ENCODE measurements around the gene AQP12B.
"Not testable (repeated sequence)": the region's sequence is repeated elsewhere in the genome, so short reads cannot be mapped to it uniquely, and the experiment has no call there.

Gene AQP12B, protein sequence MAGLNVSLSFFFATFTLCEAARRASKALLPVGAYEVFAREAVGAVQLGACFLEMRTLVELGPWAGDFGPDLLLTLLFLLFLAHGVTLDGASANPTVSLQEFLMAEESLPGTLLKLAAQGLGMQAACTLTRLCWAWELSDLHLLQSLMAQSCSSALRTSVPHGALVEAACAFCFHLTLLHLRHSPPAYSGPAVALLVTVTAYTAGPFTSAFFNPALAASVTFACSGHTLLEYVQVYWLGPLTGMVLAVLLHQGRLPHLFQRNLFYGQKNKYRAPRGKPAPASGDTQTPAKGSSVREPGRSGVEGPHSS

GRCh38 chr2:240682431-240683224, at the start of gene AQP12B:
Gene AQP12B, minus strand, starts transcription at chr2:240682885. Its CDS starts 48 bp downstream, at chr2:240682837.
- DNase-seq (ENCODE audit: low read depth) = not testable (repeated sequence)

DNA sequence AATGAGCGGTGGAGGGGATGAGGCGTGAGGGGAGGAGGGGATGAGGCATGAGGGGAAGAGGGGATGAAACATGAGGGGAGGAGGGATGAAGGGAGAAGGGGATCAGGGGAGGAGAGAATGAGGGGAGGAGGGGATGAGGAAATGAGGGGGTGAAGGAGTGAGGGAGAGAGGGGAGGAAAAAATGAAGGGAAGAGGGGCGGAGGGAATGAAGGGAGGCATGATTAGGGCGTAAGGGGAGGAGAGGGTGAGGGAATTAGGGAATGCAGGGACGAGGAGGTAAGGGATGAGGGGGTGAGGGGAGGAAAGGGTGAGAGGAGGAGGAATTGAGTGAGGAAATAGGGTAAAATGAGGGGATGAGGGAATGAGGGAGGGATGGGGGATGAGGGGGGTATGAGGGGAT, 49.5 kb upstream of the AQP12B start:
- DNase-seq (ENCODE audit: low read depth) = no peak

DNA sequence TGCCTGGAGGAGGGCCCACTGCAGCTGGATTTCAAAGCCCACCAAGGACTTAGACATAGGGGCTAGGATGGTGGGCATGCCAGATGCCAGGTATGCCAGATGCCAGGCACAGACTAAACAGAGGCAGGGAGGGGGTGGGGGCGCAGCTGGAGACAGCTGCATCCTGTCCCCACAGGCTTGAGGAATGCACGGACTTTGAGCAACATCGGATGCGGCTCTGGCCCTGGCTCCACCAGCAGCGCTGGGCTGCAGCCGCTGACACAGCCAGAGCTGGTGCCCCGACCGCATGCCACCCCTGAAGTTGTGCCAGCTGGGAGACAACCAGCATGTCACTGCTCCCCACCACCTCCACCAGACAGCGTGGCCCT, 48.5 kb upstream of the AQP12B start:
- no peak for DNase-seq (ENCODE audit: low read depth)

DNA sequence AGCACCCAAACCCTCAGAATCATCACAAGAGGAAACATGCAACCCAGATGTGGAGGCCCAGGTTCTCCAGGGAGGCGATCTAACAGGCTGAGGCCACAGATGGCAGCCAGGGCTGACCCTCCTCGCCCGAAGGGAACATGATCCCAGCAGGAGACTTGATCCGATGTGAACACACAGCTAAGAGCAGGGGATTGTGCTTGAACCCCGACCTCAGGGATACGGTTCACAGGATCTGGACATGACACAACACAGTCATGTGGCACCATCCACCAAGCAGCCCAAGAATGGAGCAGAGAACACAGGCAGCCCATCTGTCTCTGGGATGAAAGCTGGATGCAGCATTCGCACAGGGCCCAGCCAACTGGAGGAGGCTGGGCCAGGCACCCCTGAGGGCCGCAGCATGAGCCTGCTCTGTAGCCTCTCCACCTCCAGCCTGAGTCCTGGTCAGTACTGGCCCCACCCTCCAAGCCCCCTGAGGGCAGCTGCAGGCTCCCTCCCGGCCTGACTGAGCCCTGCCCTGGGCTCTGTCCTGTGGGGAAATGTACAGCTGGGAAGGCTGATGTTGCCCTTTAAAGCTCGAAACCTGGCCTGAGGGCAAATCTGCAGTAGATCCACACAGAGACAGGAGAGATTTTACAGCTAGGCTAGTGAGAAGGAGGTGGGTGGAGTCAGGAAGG, 48.0 kb upstream of the AQP12B start:
- no peak for DNase-seq (ENCODE audit: low read depth)

GRCh38 chr2:240728827-240729226, 46.1 kb upstream of the AQP12B start:
- no peak for DNase-seq (ENCODE audit: low read depth)

GRCh38 chr2:240728361-240728760, 45.7 kb upstream of the AQP12B start:
- no peak for DNase-seq (ENCODE audit: low read depth)

GRCh38 chr2:240727913-240728312, 45.2 kb upstream of the AQP12B start:
- no peak for DNase-seq (ENCODE audit: low read depth)

- no peak for DNase-seq (ENCODE audit: low read depth)
Measured at GRCh38 chr2:240727439-240727838, 44.8 kb upstream of the AQP12B start.

GRCh38 chr2:240726876-240727275, 44.2 kb upstream of the AQP12B start:
- no peak for DNase-seq (ENCODE audit: low read depth)

DNA sequence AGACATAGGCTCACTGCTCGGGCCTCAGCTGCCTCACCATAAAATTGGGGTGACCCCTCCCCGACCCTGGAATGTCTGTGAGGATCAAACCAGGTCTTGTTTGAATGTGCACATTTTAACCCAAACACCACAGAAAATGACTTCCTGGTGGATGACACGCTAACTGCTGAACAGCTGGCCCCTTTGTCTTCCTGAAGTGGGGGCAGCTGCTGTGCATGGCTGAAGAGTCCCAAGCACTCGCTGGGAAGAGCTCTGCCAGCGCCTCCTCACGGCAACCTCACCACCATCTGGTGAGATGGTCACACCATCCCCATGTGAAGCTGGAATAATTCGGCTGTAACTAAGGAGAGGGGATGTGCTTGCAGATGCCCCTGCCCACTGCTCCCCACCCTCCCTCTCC, 43.0 kb upstream of the AQP12B start:
- no peak for DNase-seq (ENCODE audit: low read depth)

DNA sequence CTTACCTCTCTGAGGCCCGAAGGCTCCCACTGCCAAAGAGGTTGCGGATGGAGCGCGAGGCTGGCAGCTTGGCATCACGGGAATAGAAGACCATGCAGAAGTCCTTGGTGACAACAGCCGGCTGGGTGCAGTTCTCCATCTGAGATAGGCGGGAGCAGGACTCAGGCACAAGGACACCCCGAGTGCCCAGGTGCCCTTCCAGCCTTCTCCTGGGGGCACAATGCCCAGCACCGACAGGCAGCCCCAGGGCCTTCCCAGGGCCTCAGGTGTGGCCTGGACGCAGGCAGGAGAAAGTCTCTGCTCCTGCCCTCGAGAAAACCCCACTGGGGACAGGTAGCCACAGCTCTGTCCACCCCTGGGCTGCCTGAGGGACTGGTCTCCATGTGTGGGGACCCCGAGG, 42.6 kb upstream of the AQP12B start:
- DNase-seq (ENCODE audit: low read depth) = no peak

DNA sequence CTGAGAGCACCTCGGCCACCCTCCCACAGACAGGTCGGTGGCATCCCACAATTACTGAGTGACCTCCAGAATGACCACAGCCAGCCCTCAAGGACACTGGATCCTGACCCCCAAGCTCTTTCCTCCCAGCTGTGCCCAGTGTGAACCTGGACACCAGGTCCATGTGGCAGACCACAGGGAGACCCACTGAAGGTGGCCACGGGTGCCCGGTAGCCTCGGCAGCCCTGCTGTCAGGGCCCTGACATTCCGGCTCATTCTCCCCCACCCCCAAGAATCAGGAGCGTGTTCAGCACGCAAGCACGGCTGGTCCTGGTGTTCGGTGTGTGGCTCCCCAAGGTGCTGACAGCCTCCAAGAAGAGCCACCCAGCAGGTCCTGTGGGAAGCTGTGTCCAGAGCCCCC, 41.7 kb upstream of the AQP12B start:
- DNase-seq (ENCODE audit: low read depth) = no peak

- DNase-seq (ENCODE audit: low read depth) = no peak
Measured at GRCh38 chr2:240723851-240724250, 41.2 kb upstream of the AQP12B start.

- DNase-seq (ENCODE audit: low read depth) = no peak
Measured at GRCh38 chr2:240722796-240723735, 40.4 kb upstream of the AQP12B start.

GRCh38 chr2:240722376-240722775, 39.7 kb upstream of the AQP12B start:
- no peak for DNase-seq (ENCODE audit: low read depth)

DNA sequence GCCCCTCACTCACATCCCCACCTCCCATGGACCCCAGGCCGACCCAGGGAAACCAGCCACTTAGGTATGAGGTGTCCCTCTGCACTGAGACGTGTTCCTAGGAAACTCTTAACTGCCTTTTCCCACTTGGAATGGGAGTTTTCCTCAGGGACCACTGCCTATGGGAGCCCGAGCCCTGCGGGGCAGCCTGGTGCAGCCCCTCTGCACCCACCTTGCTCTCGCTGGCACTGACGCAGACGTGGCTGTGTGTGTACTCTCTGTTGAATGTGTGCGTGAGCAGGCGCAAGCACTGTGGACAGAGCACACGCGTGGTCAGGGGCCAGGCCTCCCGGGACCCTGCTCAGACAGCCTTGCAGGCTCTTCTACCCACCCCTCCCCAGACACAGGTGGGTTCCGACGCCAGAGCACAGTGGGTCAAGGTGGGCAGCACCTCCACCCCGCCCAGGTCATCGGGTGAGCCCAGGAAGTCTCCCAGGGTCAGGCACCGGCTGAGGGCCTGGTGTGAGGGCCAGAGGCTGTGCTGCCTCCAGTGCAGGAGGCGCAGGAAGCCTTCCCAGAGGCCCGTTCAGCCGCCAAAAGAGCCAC, 39.0 kb upstream of the AQP12B start:
- no peak for DNase-seq (ENCODE audit: low read depth)

DNA sequence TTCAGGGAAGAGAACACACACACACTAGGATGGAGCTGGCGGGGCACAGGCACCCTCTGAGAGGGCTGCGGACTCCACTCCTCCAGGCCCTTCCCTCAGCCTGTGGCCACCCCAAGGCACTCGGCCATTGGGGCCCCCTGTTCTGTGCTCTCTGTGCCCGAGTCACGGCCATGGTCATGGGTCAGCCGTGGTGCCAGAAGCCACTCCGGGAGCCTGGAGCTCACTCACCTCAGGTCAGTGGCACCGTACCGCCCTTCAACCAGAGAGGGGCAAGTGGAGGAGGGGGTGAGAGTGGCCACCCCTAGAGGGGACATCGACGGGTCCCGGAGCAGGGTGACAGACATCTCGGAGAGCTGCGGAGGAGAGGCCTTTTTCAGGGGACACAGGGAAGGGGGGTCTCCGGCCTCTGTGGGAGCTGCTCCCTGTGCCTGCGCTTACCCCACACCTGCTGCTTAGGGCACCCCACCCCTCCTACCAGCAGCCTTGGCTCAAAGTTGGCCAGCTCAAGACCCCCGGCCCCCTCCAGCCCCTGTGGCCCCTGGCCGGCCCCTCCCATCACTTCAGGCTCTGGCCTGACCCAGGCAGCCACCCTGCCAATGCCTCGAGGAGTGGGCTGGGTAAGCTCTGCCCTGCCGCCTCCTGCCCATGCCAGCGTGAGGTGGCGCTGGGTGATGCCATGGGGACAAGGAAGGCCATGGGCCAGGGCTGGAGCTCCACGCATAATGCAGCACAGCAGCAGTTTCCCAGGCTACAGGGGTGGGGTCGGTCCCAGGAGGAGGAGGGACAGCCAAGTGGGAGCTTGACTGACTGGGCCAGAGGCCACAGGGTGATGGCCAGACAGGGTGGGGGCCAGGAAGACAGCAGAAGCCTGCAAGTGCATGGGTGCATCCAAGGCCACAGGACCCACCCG, 38.3 kb upstream of the AQP12B start:
- DNase-seq (ENCODE audit: low read depth) = no peak

- no peak for DNase-seq (ENCODE audit: low read depth)
Measured at GRCh38 chr2:240719676-240720545, 37.2 kb upstream of the AQP12B start.

- DNase-seq (ENCODE audit: low read depth) = no peak
Measured at GRCh38 chr2:240718896-240719490, 36.3 kb upstream of the AQP12B start.
